Endodermal cell (in vitro differentiated cells): ENCODE measurements around the gene PTPRQ. TPM values are rescaled to one million over a fixed set of nuclear protein-coding genes. Genes with fewer than 3 reads are reported as not detected.

Experiments
- DNase-seq: peaks from one replicate; pipeline ENCODE4 v3.0.0-alpha.2; 2017
- H3K27ac ChIP-seq: 2 replicates; pipeline ENCODE4 v1.5.1; 2013; ENCODE audit warnings: mild to moderate bottlenecking, low read depth, low read length, moderate library complexity
- H3K27me3 ChIP-seq: 2 replicates; pipeline ENCODE4 v1.6.1; 2013; ENCODE audit warnings: mild to moderate bottlenecking, low read length, moderate library complexity; ENCODE audit not compliant: insufficient read depth, control insufficient read depth, poor library complexity, severe bottlenecking
- H3K36me3 ChIP-seq: 2 replicates; pipeline ENCODE4 v1.7.0; 2013; ENCODE audit warnings: mild to moderate bottlenecking, low read length, moderate library complexity; ENCODE audit not compliant: control insufficient read depth, insufficient read depth
- H3K4me1 ChIP-seq: one replicate; pipeline ENCODE4 v1.7.0; 2013; ENCODE audit warnings: low read length; ENCODE audit not compliant: control insufficient read depth, insufficient read depth
- H3K4me3 ChIP-seq: 2 replicates; pipeline ENCODE4 v1.5.1; 2013; ENCODE audit warnings: mild to moderate bottlenecking, low read length, moderate library complexity
- H3K9ac ChIP-seq: 2 replicates; pipeline ENCODE4 v1.6.1; 2013; ENCODE audit warnings: mild to moderate bottlenecking, low read length, moderate library complexity; ENCODE audit not compliant: poor library complexity, severe bottlenecking; ENCODE audit errors: extremely low read depth
- H3K9me3 ChIP-seq: 2 replicates; pipeline ENCODE4 v1.6.1; 2013; ENCODE audit warnings: mild to moderate bottlenecking, low read length, moderate library complexity; ENCODE audit not compliant: control insufficient read depth
- H3K27ac Mint-ChIP-seq: 2 replicates; pipeline ENCODE4 v1.8.0; 2020; ENCODE audit warnings: mixed read lengths
- H3K27me3 Mint-ChIP-seq: 2 replicates; pipeline ENCODE4 v1.8.0; 2021; ENCODE audit warnings: mild to moderate bottlenecking, mixed read lengths; ENCODE audit not compliant: insufficient read depth
- H3K36me3 Mint-ChIP-seq: 2 replicates; pipeline ENCODE4 v1.8.0; 2020; ENCODE audit warnings: low read depth, mixed read lengths
- H3K4me1 Mint-ChIP-seq: 2 replicates; pipeline ENCODE4 v1.8.0; 2020; ENCODE audit warnings: mixed read lengths
- H3K4me3 Mint-ChIP-seq: 2 replicates; pipeline ENCODE4 v1.8.0; 2020; ENCODE audit warnings: mild to moderate bottlenecking, moderate library complexity, mixed read lengths
- H3K9me3 Mint-ChIP-seq: 2 replicates; pipeline ENCODE4 v1.8.0; 2020; ENCODE audit warnings: mild to moderate bottlenecking, mixed read lengths
- CTCF ChIP-seq: fragments of 200-600 bp; sonication (generic); conservative IDR thresholded peaks from 2 replicates; pipeline ENCODE4 v1.5.0; 2021; ENCODE audit warnings: antibody characterized with exemption, mild to moderate bottlenecking
- WGBS, 2 experiments: methylation state at CpG; one replicate each; pipeline versions ENCODE4 v1.1.5 to v1.1.7; 2013; ENCODE audit warnings: missing lambda C conversion rate in 2 of 2, mixed read lengths in 1 of 2; ENCODE audit not compliant: insufficient coverage in 1 of 2, insufficient read length in 1 of 2; 5-methylcytosine and 5-hydroxymethylcytosine counted together
- total RNA-seq, 2 donors: library from RNA; stranded (reverse); fragmentation: NEBNext Ultra II Directional in 1 of 2; extraction: Animal tissue kit (Norgen Biotek cat#: 25700) in 1 of 2; gene quantifications; 2 replicates in 1 of 2; 3 replicates in 1 of 2; pipeline ENCODE4 v1.2.1, GENCODE V29; 2021

Gene PTPRQ
- total RNA-seq, 2 donors from 2014 or later, result 0.13 TPM; not detected in 1

GRCh38 chr12:80596509-80596908 is 152.5 kb downstream of the PTPRQ start:
- Histone ChIP-seq H3K9ac (no peak overlapping the region), H3K36me3 (no peaks in the 10 kb centered on the region), H3K4me3 (no peak overlapping the region), H3K4me1 (no peaks in the 10 kb centered on the region), H3K27me3 (peaks cover 39% of the 10 kb centered on the region), H3K27ac (no peak overlapping the region), H3K9me3 (no peaks in the 10 kb centered on the region)
- Mint-ChIP-seq H3K4me3 (no peak overlapping the region), H3K27ac (no peak overlapping the region), H3K4me1 (peaks cover 8% of the 10 kb centered on the region), H3K27me3 (no peaks in the 10 kb centered on the region), H3K9me3 (no peaks in the 10 kb centered on the region), H3K36me3 (no peaks in the 10 kb centered on the region)
- TF ChIP-seq CTCF, result no peak
- no peak for DNase-seq

DNA sequence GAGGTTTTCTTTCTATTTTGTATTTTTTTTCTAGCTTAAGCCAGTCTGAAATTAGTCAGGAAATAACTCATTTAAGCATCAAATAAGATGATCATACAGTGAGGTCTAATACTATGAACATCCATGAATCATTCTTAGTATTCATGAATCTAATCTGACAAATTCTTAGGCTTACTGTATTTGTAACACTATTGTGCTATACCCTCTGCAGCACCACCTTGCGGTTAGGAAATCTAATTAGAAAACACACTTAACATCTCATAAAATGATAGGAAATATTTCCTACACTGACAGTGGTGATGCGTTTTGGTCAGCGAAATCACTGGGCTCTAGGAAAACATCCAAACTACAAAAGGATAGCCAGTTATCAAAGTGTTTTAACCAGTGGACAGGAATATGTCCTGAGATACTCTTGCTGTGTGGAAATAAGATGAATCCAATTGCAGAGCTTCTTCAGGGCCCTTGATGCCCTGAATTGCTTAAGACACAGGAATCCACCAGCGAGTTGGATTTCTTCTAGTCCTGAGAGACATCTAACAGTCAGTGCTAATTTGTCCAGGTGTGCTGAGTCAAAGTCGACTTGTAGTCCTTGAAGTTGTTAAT is 154.1 kb downstream of the PTPRQ start:
- TF ChIP-seq CTCF, result peak; percentile 75
- H3K27ac Mint-ChIP-seq, result no peak overlapping the region
- no peaks in the 10 kb centered on the region for H3K9me3 Mint-ChIP-seq
- H3K4me1 Mint-ChIP-seq, result peaks cover 8% of the 10 kb centered on the region
- no peak overlapping the region for H3K27ac ChIP-seq
- H3K9me3 ChIP-seq, result no peaks in the 10 kb centered on the region
- no peaks in the 10 kb centered on the region for H3K27me3 Mint-ChIP-seq
- DNase-seq, result peak; percentile 60
- peaks cover 39% of the 10 kb centered on the region for H3K27me3 ChIP-seq
- no peak overlapping the region for H3K4me3 Mint-ChIP-seq
- H3K4me3 ChIP-seq, result no peak overlapping the region
- H3K36me3 Mint-ChIP-seq, result no peaks in the 10 kb centered on the region
- WGBS, 2 experiments, result 69 to 74% methylated on average over 4 to 5 of the region's 5 CpGs
- H3K9ac ChIP-seq, result no peak overlapping the region
- no peaks in the 10 kb centered on the region for H3K36me3 ChIP-seq
- no peaks in the 10 kb centered on the region for H3K4me1 ChIP-seq

- Mint-ChIP-seq H3K27me3 (no peaks in the 10 kb centered on the region), H3K9me3 (no peaks in the 10 kb centered on the region), H3K27ac (no peak overlapping the region), H3K4me3 (no peak overlapping the region), H3K36me3 (no peaks in the 10 kb centered on the region), H3K4me1 (no peaks in the 10 kb centered on the region)
- H3K27me3 ChIP-seq, result peaks cover 9% of the 10 kb centered on the region
- H3K36me3 ChIP-seq, result no peaks in the 10 kb centered on the region
- WGBS, 2 experiments, result 90% methylated on average over 3 of the region's 3 CpGs; no CpG with 5 or more reads in 1 of the 2 experiments
- H3K27ac ChIP-seq, result no peak overlapping the region
- no peaks in the 10 kb centered on the region for H3K4me1 ChIP-seq
- no peak for DNase-seq
- no peak overlapping the region for H3K9ac ChIP-seq
- no peak for TF ChIP-seq CTCF
- H3K4me3 ChIP-seq, result no peak overlapping the region
- no peaks in the 10 kb centered on the region for H3K9me3 ChIP-seq
These were observed 158.4 kb downstream of the PTPRQ start for GRCh38 chr12:80602455-80602854.
